ENCODE results near the gene NUDT22. TPM values are rescaled to one million over a fixed set of nuclear protein-coding genes. Genes with fewer than 3 reads are reported as not detected.

Gene NUDT22
- total RNA-seq (ENCODE audit: low replicate concordance), result 47.9 and 49.0 TPM in 2 replicates
- long read RNA-seq, transcript NUDT22-201 (6 exons, 1,094 nt), result major isoform, 6 of 13 reads
- long read RNA-seq, partial matches to known transcripts, result 3 of 13 reads
- long read RNA-seq, other reads (novel, unspliced or antisense), result 4 of 13 reads

GRCh38 chr11:64225608-64226506 lies at the start of gene NUDT22, which contains the start of gene TRPT1:
Gene NUDT22 (plus strand): TSS chr11:64226274. CDS start chr11:64226653, 379 bp downstream.
Gene TRPT1 (minus strand): TSS chr11:64226186. CDS start chr11:64225860, 326 bp downstream.
- Mint-ChIP-seq H3K27me3 (no peaks in the 10 kb centered on the region), H3K9me3 (no peaks in the 10 kb centered on the region), H3K4me3 (peak within 1 kb of the TSS; percentile 90), H3K4me1 (ENCODE audit: unreplicated experiment) (peaks cover 5% of the 10 kb centered on the region), H3K36me3 (no peaks in the 10 kb centered on the region), H3K27ac (peak within 1 kb of the TSS; percentile 72)
- DNase-seq (ENCODE audit: extremely low spot score, unreplicated experiment), result peak; percentile 93
- TF ChIP-seq CTCF (conservative IDR thresholded peaks at IDR 0.05), result peak; percentile 46

- H3K4me3 Mint-ChIP-seq, result no peak overlapping the region
- DNase-seq (ENCODE audit: extremely low spot score, unreplicated experiment), result no peak
- peaks cover 11% of the 10 kb centered on the region for H3K4me1 Mint-ChIP-seq (ENCODE audit: unreplicated experiment)
- no peak for TF ChIP-seq CTCF (conservative IDR thresholded peaks at IDR 0.05)
- no peaks in the 10 kb centered on the region for H3K27me3 Mint-ChIP-seq
- peaks cover 14% of the 10 kb centered on the region for H3K36me3 Mint-ChIP-seq
- no peak overlapping the region for H3K27ac Mint-ChIP-seq
- no peaks in the 10 kb centered on the region for H3K9me3 Mint-ChIP-seq
Observed at GRCh38 chr11:64176751-64177150, 49.3 kb upstream of the NUDT22 start.

- DNase-seq (ENCODE audit: extremely low spot score, unreplicated experiment), result no peak
- Mint-ChIP-seq H3K4me1 (ENCODE audit: unreplicated experiment) (peaks cover 18% of the 10 kb centered on the region), H3K27ac (no peak overlapping the region), H3K36me3 (peaks cover 14% of the 10 kb centered on the region), H3K4me3 (no peak overlapping the region), H3K9me3 (no peaks in the 10 kb centered on the region), H3K27me3 (no peaks in the 10 kb centered on the region)
- TF ChIP-seq CTCF (conservative IDR thresholded peaks at IDR 0.05), result no peak
Observed at GRCh38 chr11:64178203-64178602, 47.9 kb upstream of the NUDT22 start.

- Mint-ChIP-seq H3K4me3 (no peak overlapping the region), H3K9me3 (no peaks in the 10 kb centered on the region), H3K27ac (no peak overlapping the region), H3K4me1 (ENCODE audit: unreplicated experiment) (peaks cover 22% of the 10 kb centered on the region), H3K36me3 (peaks cover 8% of the 10 kb centered on the region), H3K27me3 (no peaks in the 10 kb centered on the region)
- no peak for DNase-seq (ENCODE audit: extremely low spot score, unreplicated experiment)
- TF ChIP-seq CTCF (conservative IDR thresholded peaks at IDR 0.05), result no peak
Observed at GRCh38 chr11:64178951-64179639, 47.0 kb upstream of the NUDT22 start.

GRCh38 chr11:64180891-64181290 lies 45.2 kb upstream of the NUDT22 start:
- H3K4me3 Mint-ChIP-seq, result peak overlapping the region; percentile 5
- H3K9me3 Mint-ChIP-seq, result no peaks in the 10 kb centered on the region
- peaks cover 22% of the 10 kb centered on the region for H3K4me1 Mint-ChIP-seq (ENCODE audit: unreplicated experiment)
- no peak for DNase-seq (ENCODE audit: extremely low spot score, unreplicated experiment)
- no peak for TF ChIP-seq CTCF (conservative IDR thresholded peaks at IDR 0.05)
- H3K27me3 Mint-ChIP-seq, result no peaks in the 10 kb centered on the region
- H3K27ac Mint-ChIP-seq, result no peak overlapping the region
- peaks cover 6% of the 10 kb centered on the region for H3K36me3 Mint-ChIP-seq
